ENCODE measurements around the gene LGALS4. TPM values are rescaled to one million over a fixed set of nuclear protein-coding genes. Genes with fewer than 3 reads are reported as not detected.
"Not testable (repeated sequence)": the region's sequence is repeated elsewhere in the genome, so short reads cannot be mapped to it uniquely, and the experiment has no call there.

LGALS4 gene
- total and polyA plus RNA-seq, 4 experiments from 2014 or later = 4.7 to 6.1 TPM; not detected in 2

- H3K27me3 Mint-ChIP-seq; H3K9me3 ChIP-seq (ENCODE audit: control insufficient read depth in 1 of 2, low read length in 2 of 2); CTCF ChIA-PET (ENCODE audit: partially characterized antibody): not testable (repeated sequence)
Observed at GRCh38 chr19:38771569-38771968, 41.2 kb downstream of the LGALS4 start.

GRCh38 chr19:38770949-38771275, 41.8 kb downstream of the LGALS4 start:
- DNase-seq; H3K27ac ChIP-seq (ENCODE audit: low read depth, low read length); POLR2A ChIA-PET (ENCODE audit: partially characterized antibody); H3K27me3 Mint-ChIP-seq; H3K4me1 ChIP-seq (ENCODE audit: insufficient read depth, low read length); intact Hi-C loops (cut with micrococcal nuclease); H3K27me3 ChIP-seq (ENCODE audit: insufficient read depth, low read length); H3K36me3 ChIP-seq (ENCODE audit: insufficient read depth, low read length); H3K27ac Mint-ChIP-seq; H3K9me3 ChIP-seq (ENCODE audit: control insufficient read depth in 1 of 2, low read length in 2 of 2); H3K4me1 Mint-ChIP-seq; H3K36me3 Mint-ChIP-seq; H3K4me3 ChIP-seq (ENCODE audit: low read length in 2 of 2); H3K9me3 Mint-ChIP-seq; H3K4me3 Mint-ChIP-seq: not testable (repeated sequence)
- CTCF ChIA-PET (ENCODE audit: partially characterized antibody) = interaction anchor here (1.8 kb wide), 1 partner anchor 130 kb away, joined by 11 read pairs; the partner anchor contains the start of genes NFKBIB and SIRT2

More at GRCh38 chr19:38771569-38771968, 41.2 kb downstream of the LGALS4 start:
- H3K27ac ChIP-seq (ENCODE audit: low read depth, low read length); intact Hi-C loops (cut with micrococcal nuclease); H3K27ac Mint-ChIP-seq; H3K36me3 ChIP-seq (ENCODE audit: insufficient read depth, low read length); H3K4me1 Mint-ChIP-seq; H3K36me3 Mint-ChIP-seq; H3K4me1 ChIP-seq (ENCODE audit: insufficient read depth, low read length); POLR2A ChIA-PET (ENCODE audit: partially characterized antibody); H3K27me3 ChIP-seq (ENCODE audit: insufficient read depth, low read length); DNase-seq; H3K4me3 Mint-ChIP-seq; H3K4me3 ChIP-seq (ENCODE audit: low read length in 2 of 2); H3K9me3 Mint-ChIP-seq: not testable (repeated sequence)

- Histone ChIP-seq H3K4me3 (ENCODE audit: low read length in 2 of 2) (peak overlapping the region in 1 of 2 donors; percentile 47), H3K27ac (ENCODE audit: low read depth, low read length) (peak overlapping the region; percentile 48)
- ChIA-PET CTCF (ENCODE audit: partially characterized antibody) (interaction anchor here (0.9 to 2.0 kb wide), 21 partner anchors 10 to 367 kb away, joined by 3 to 31 read pairs (median 6); partner anchors contain the start of genes ECH1, FAM98C, MRPS12 and NFKBIB), POLR2A (ENCODE audit: partially characterized antibody) (interaction anchor here (0.7 to 2.0 kb wide), 23 partner anchors 30 to 367 kb away, joined by 3 to 25 read pairs (median 6); partner anchors contain the start of genes ACTN4, ECH1, EIF3K and FAM98C)
- H3K9me3 Mint-ChIP-seq; H3K4me1 Mint-ChIP-seq; H3K27ac Mint-ChIP-seq; H3K36me3 ChIP-seq (ENCODE audit: insufficient read depth, low read length); H3K9me3 ChIP-seq (ENCODE audit: control insufficient read depth in 1 of 2, low read length in 2 of 2); intact Hi-C loops (cut with micrococcal nuclease); H3K27me3 Mint-ChIP-seq; H3K36me3 Mint-ChIP-seq; H3K27me3 ChIP-seq (ENCODE audit: insufficient read depth, low read length); DNase-seq; H3K4me1 ChIP-seq (ENCODE audit: insufficient read depth, low read length): not testable (repeated sequence)
- peak overlapping the region in 5 of 8 donors; percentile 37 to 71 (median 63) for H3K4me3 Mint-ChIP-seq
Observed at GRCh38 chr19:38770228-38770948, 42.4 kb downstream of the LGALS4 start.

GRCh38 chr19:38769635-38770211, 43.0 kb downstream of the LGALS4 start:
- Histone ChIP-seq H3K27ac (ENCODE audit: low read depth, low read length) (peak overlapping the region; percentile 48), H3K9me3 (ENCODE audit: control insufficient read depth in 1 of 2, low read length in 2 of 2) (no peaks in the 10 kb centered on the region), H3K27me3 (ENCODE audit: insufficient read depth, low read length) (no peaks in the 10 kb centered on the region), H3K36me3 (ENCODE audit: insufficient read depth, low read length) (no peaks in the 10 kb centered on the region), H3K4me1 (ENCODE audit: insufficient read depth, low read length) (peaks cover 6% of the 10 kb centered on the region), H3K4me3 (ENCODE audit: low read length in 2 of 2) (peak overlapping the region in 1 of 2 donors; percentile 47)
- intact Hi-C loops (cut with micrococcal nuclease) = loop anchor here (2.0 kb wide), 1 partner anchor 101 kb away; no protein-coding TSS in a partner anchor
- Mint-ChIP-seq H3K27me3 (no peaks in the 10 kb centered on the region), H3K27ac (peak overlapping the region; percentile 78 to 95 (median 91)), H3K9me3 (no peaks in the 10 kb centered on the region), H3K4me1 (peaks cover 6 to 8% (median 7%) of the 10 kb centered on the region in 4 donors), H3K36me3 (no peaks in the 10 kb centered on the region), H3K4me3 (peak overlapping the region; percentile 37 to 71 (median 64))
- CTCF ChIA-PET (ENCODE audit: partially characterized antibody) = interaction anchor here (0.6 to 2.0 kb wide), 31 partner anchors 9 to 367 kb away, joined by 3 to 31 read pairs (median 5); partner anchors contain the start of genes ECH1, FAM98C, MRPS12 and NFKBIB
- POLR2A ChIA-PET (ENCODE audit: partially characterized antibody) = interaction anchor here (0.6 to 2.0 kb wide), 30 partner anchors 9 to 370 kb away, joined by 3 to 25 read pairs (median 5); partner anchors contain the start of genes ACTN4, ECH1, EIF3K and FAM98C
- peak; percentile 87 to 94 (median 90) for DNase-seq

- intact Hi-C loops (cut with micrococcal nuclease) = no loop called here
- Histone ChIP-seq H3K27ac (ENCODE audit: low read depth, low read length) (no peak overlapping the region), H3K27me3 (ENCODE audit: insufficient read depth, low read length) (no peaks in the 10 kb centered on the region), H3K36me3 (ENCODE audit: insufficient read depth, low read length) (no peaks in the 10 kb centered on the region), H3K4me1 (ENCODE audit: insufficient read depth, low read length) (peaks cover 6% of the 10 kb centered on the region), H3K9me3 (ENCODE audit: control insufficient read depth in 1 of 2, low read length in 2 of 2) (no peaks in the 10 kb centered on the region), H3K4me3 (ENCODE audit: low read length in 2 of 2) (no peak overlapping the region)
- no peaks in the 10 kb centered on the region for H3K9me3 Mint-ChIP-seq
- peaks cover 6 to 8% (median 7%) of the 10 kb centered on the region in 4 donors for H3K4me1 Mint-ChIP-seq
- peak overlapping the region in 1 of 7 donors; percentile 11 for H3K27ac Mint-ChIP-seq
- ChIA-PET CTCF (ENCODE audit: partially characterized antibody) (no interaction called here), POLR2A (ENCODE audit: partially characterized antibody) (interaction anchor here (0.6 to 0.8 kb wide), 2 partner anchors 83 to 114 kb away, joined by 3 read pairs; no protein-coding TSS in a partner anchor)
- H3K36me3 Mint-ChIP-seq = no peaks in the 10 kb centered on the region
- DNase-seq = no peak
- no peak overlapping the region for H3K4me3 Mint-ChIP-seq
- H3K27me3 Mint-ChIP-seq = no peaks in the 10 kb centered on the region
Observed at GRCh38 chr19:38766276-38767047, 46.3 kb downstream of the LGALS4 start.

GRCh38 chr19:38765214-38765613, 47.5 kb downstream of the LGALS4 start:
- POLR2A ChIA-PET (ENCODE audit: partially characterized antibody) = no interaction called here
- CTCF ChIA-PET (ENCODE audit: partially characterized antibody) = no interaction called here
- Mint-ChIP-seq H3K27me3 (no peaks in the 10 kb centered on the region), H3K9me3 (no peaks in the 10 kb centered on the region), H3K4me3 (peak overlapping the region in 1 of 8 donors; percentile 57), H3K36me3 (no peaks in the 10 kb centered on the region), H3K27ac (no peak overlapping the region), H3K4me1 (peaks cover 6 to 11% (median 7%) of the 10 kb centered on the region in 4 donors)
- Histone ChIP-seq H3K27ac (ENCODE audit: low read depth, low read length) (no peak overlapping the region), H3K4me1 (ENCODE audit: insufficient read depth, low read length) (peaks cover 6% of the 10 kb centered on the region), H3K36me3 (ENCODE audit: insufficient read depth, low read length) (no peaks in the 10 kb centered on the region), H3K27me3 (ENCODE audit: insufficient read depth, low read length) (no peaks in the 10 kb centered on the region), H3K4me3 (ENCODE audit: low read length in 2 of 2) (no peak overlapping the region), H3K9me3 (ENCODE audit: control insufficient read depth in 1 of 2, low read length in 2 of 2) (no peaks in the 10 kb centered on the region)
- intact Hi-C loops (cut with micrococcal nuclease) = no loop called here
- no peak for DNase-seq

- Histone ChIP-seq H3K4me3 (ENCODE audit: low read length in 2 of 2) (no peak overlapping the region), H3K27me3 (ENCODE audit: insufficient read depth, low read length) (no peaks in the 10 kb centered on the region), H3K9me3 (ENCODE audit: control insufficient read depth in 1 of 2, low read length in 2 of 2) (no peaks in the 10 kb centered on the region), H3K4me1 (ENCODE audit: insufficient read depth, low read length) (no peaks in the 10 kb centered on the region), H3K36me3 (ENCODE audit: insufficient read depth, low read length) (no peaks in the 10 kb centered on the region), H3K27ac (ENCODE audit: low read depth, low read length) (no peak overlapping the region)
- Mint-ChIP-seq H3K27me3 (no peaks in the 10 kb centered on the region), H3K4me1 (peaks cover 0 to 6% (median 0%) of the 10 kb centered on the region in 4 donors), H3K4me3 (no peak overlapping the region), H3K36me3 (no peaks in the 10 kb centered on the region), H3K9me3 (no peaks in the 10 kb centered on the region), H3K27ac (no peak overlapping the region)
- POLR2A ChIA-PET (ENCODE audit: partially characterized antibody) = no interaction called here
- CTCF ChIA-PET (ENCODE audit: partially characterized antibody) = interaction anchor here (1.3 kb wide), 1 partner anchor 105 kb away, joined by 4 read pairs; no protein-coding TSS in a partner anchor
- intact Hi-C loops (cut with micrococcal nuclease) = no loop called here
- DNase-seq = no peak
Observed at GRCh38 chr19:38763795-38764220, 48.9 kb downstream of the LGALS4 start.

Data from CD4-positive, alpha-beta memory T cell (primary cell).